GM19240 (cell line): Measurements from ENCODE around the gene TPPP3.
"Not testable (repeated sequence)": the region's sequence is repeated elsewhere in the genome, so short reads cannot be mapped to it uniquely, and the experiment has no call there.

Experiments
- DNase-seq: peaks from one replicate; pipeline ENCODE4 v3.0.0; 2011; ENCODE audit warnings: low spot score; ENCODE audit not compliant: insufficient read length

Gene TPPP3

DNA sequence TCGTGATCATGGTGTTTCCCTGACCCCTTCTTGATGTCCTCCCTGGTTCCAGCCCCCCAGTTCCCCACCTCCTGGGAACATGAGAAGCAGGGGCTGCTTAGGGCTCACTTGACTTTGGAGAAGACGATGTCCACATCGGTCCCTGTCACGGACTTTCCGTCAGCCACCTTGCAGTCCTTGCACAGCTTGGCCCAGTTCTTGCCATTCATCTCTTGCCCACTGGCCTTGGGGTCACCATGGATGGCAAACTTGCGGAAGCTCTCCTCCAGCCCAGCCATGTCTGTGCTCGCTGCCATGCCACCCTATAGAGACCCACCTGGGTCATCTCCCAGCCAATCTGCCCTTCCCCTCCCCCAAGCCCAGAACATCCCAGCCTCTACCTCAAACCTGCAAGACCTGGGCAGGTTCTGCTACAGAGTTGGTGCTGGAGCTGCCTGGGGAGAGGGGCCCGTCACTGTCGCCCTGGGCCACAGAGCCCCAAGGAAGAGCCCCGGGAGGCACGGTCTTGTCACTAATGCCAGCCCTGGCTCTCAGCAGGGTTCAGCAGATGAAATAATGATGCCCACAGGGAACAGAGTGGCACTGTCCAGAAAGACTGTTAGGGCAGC is 2.4 kb downstream of the TPPP3 start:
- no peak for DNase-seq

- no peak for DNase-seq
These were observed 3.1 kb downstream of the TPPP3 start for GRCh38 chr16:67389911-67390815.

GRCh38 chr16:67388591-67388990 is 4.7 kb downstream of the TPPP3 start:
- no peak for DNase-seq

- DNase-seq, result no peak
These were observed 5.1 kb downstream of the TPPP3 start for GRCh38 chr16:67388191-67388590.

- no peak for DNase-seq
These were observed 5.7 kb downstream of the TPPP3 start for GRCh38 chr16:67387479-67388079.

- no peak for DNase-seq
These were observed 6.3 kb downstream of the TPPP3 start for GRCh38 chr16:67386861-67387455.

- DNase-seq, result no peak
These were observed 8.4 kb downstream of the TPPP3 start for GRCh38 chr16:67384778-67385510.

DNA sequence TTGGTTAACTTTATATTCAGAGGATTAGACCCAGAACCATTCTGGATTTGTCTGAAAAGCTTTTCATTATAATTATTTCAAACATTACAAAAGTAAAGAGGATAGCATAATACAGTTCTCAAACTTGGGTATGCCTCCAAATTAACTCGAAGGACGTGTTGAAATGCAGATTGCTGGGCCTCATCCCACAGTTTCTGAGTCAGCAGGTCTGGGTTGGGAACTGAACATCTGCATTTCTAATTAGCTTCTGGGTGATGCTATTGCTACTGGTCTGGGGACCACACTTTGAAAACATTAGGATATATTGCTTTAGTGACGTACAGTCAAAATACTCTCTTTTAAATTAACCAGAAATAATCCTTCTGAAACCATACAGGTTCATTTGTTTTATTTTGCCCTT is 10.0 kb downstream of the TPPP3 start:
- no peak for DNase-seq

- no peak for DNase-seq
These were observed 14.7 kb downstream of the TPPP3 start for GRCh38 chr16:67378642-67379041.

GRCh38 chr16:67376012-67376411 is 17.3 kb downstream of the TPPP3 start:
- DNase-seq, result not testable (repeated sequence)

DNA sequence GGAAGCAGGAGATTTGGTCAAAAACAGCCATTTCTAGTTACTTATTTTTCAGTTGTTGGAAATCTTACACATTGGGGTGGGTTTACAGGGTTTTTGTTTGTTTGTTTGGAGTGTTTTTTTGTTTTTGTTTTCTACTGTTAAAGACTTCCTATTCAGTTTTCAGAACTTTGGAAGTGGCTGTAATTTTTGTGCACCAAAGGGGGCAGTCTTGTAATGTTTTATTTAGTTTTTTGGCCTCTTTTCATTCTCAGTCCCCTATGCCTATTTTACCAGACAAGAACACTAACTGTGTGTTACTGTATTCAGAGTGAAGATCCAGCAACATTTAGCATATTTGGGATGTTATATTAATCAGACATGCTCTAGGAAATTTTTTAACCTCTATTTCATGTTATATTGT is 20.6 kb downstream of the TPPP3 start:
- no peak for DNase-seq

DNA sequence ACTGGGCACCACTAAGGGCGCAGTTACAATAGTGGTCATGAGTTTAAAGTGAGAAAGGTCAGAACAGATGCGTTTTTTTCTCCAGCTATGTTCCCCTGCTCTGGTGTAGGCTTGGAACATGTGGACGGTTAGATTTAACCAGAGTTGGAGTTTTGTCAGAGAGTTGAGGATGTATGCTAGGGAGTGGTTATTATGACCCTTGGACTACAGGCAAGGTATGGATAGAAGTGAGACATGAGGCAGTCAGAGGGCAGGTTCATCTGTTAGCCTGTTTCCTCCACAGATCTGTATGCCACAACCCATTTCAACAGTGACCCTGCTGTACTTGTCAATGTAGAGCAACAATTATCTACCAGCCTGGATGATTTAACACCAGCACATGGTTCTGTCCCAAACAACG is 22.6 kb downstream of the TPPP3 start:
- no peak for DNase-seq

DNA sequence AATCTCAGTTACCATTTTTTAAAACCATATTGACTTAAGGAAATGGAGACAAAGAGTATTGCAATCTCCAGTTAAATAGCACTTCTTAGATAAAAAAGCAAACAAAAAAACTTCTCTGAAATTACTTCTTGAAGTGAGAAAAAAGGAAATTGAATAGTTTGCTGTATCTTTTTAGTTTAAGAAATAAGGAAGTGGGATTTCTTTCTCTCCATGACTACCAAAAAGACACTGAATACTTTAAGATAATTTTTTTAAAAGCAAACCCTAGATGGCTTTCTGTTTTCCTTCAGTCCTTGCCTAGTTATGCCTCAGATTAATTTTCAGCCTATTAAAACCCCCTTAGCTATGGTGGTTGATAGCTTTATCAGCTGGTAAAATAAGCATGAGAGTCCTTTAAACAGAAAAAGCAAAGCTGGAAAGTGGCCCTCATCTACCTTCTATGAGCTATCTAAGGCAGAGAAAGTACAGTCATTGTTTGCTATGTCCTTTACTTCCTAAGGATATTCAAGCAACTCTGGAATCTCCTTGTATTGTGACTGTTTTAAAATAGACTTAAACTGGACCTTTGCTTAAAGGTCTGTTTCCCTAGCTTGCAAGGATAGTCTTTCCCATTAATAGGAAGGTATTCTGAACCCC is 28.6 kb downstream of the TPPP3 start:
- no peak for DNase-seq

DNA sequence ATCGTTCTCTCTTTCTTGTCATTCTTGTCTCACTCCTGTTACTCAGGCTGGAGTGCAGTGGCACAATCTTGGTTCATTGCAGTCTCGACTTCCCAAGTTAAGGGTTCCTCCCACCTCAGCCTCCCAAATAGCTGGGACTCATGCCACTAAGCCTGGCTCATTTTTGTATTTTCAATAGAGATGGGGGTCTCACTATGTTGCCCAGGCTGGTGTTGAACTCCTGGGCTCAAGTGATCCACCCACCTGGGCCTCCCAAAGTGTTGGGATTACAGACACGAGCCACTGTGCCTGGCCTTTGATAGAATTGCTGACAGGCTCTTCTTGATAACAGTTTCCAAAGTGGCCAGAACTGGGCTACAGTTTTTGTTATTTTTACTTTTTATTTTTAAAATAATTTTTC is 32.3 kb downstream of the TPPP3 start:
- DNase-seq, result no peak

DNA sequence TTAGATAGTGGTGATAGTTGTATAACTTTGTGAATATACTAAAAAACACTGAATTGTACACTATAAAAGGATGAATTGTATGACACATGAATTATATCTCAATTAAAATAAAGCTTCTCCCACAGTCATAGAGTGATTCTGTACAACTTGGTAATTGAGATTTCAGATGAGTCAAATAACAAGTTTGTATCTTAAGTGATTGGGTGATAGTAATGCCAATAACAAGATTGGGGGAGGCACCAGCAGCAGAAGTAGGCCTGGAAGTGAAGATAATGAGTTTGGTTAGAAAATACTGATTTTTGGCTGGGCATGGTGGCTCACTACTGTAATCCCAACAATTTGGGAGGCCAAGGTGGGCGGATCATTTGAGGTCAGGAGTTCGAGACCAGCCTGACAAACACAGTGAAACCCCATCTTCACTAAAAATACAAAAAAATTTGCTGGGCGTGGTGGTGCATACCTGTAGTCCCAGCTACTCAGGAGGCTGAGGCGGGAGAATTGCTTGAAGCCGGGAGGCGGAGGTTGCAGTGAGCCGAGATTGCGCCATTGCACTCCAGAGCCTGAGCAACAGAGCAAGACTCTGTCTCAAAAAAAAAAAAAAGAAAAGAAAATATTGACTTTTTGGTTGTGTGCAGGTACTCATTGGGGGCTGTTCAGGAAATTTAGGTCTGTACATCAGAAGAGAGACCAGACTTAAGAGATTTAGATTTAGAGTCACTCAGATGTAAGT is 33.6 kb downstream of the TPPP3 start:
- not testable (repeated sequence) for DNase-seq

- DNase-seq, result no peak
These were observed 35.7 kb downstream of the TPPP3 start for GRCh38 chr16:67357561-67357960.

- no peak for DNase-seq
These were observed 36.9 kb downstream of the TPPP3 start for GRCh38 chr16:67356396-67356795.

DNA sequence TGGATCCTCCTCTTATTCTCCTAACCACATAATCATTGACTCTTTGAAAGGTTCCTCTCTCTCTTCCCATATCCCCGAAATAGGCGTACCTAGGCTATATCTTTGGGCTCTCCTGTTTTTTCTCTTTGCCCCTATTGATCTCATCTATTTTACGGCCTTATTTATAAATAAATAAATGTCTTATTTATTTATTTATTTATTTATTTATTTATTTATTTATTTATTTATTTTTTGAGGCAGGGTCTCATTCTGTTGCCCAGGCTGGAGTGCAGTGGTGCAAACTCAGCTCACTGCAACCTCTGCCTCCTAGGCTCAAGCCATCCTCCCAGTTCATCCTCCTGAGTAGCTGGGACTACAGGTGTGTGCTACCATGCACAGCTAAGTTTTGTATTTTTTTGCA is 40.8 kb downstream of the TPPP3 start:
- DNase-seq, result not testable (repeated sequence)

DNA sequence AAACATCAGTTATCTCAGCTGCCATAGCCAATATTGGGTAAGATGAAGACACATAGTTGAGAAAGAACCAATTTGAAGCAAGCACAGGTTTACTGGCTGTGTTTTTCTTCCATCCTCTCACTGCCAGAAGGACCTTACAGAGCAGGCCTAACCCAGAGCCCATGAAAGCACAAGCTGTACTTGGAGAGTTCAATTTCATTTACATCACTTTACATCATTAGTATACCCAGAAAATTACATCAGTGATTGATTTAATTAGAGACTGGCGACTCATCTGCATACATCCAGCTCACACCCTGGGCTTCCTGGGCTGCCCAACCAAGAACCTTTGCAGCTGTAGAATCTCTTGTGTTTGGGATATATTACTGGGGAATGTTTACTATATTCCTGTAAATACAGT is 43.0 kb downstream of the TPPP3 start:
- DNase-seq, result no peak

DNA sequence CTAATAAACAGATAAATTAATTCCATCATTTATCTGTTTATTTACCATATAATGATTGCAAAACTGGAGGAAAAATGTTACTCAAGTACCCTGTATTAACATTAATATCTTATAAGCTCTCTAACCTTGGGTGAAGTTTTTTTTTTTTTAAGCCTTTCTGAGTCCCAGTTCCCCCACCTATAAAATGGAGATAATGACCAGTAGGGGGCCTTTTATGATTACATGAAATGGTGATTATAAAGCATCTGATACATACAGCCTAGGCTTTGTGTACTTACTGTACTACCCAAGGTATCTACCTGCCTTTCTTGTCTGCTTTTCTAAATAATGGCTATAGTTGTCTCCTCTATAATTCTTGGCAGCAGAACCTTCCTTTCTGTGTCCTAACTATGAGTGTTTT is 44.1 kb downstream of the TPPP3 start:
- no peak for DNase-seq
